Endothelial cell of umbilical vein (primary cell): Measurements from ENCODE around the gene LDLRAD4. TPM values are rescaled to one million over a fixed set of nuclear protein-coding genes. Genes with fewer than 3 reads are reported as not detected.

Source experiments
- BruUV-seq: library from RNA; stranded (reverse); fragments of 400-500 nt; replicated peaks from 2 replicates; lab custom pipeline; 2021; lab: Mats Ljungman, UMichigan
- CTCF ChIA-PET: fragments of 300-600, 350-600 bp; sonication (Branson Sonifier 250); formaldehyde crosslinking; loops from one replicate; lab custom pipeline; 2021; ENCODE audit warnings: antibody characterized with exemption, inconsistent platforms; lab: Charles Lee
- POLR2A ChIA-PET: fragments of 300-600, 350-600 bp; sonication (Branson Sonifier 250); formaldehyde crosslinking; loops from one replicate; lab custom pipeline; 2021; ENCODE audit warnings: antibody characterized with exemption, inconsistent platforms; lab: Charles Lee
- DNase-seq: peaks from one replicate; pipeline ENCODE4 v3.0.0-alpha.2; 2011; ENCODE audit warnings: low read depth, low spot score
- FAIRE-seq: peaks from 2 replicates; lab custom pipeline; 2011; peaks lifted over from hg19 to GRCh38; lab: Jason Lieb, UNC
- H2AFZ ChIP-seq: 2 replicates; pipeline ENCODE4 v1.6.0; 2012; ENCODE audit warnings: low read depth, low read length, control low read depth, inconsistent platforms
- H3K27ac ChIP-seq: 2 replicates; pipeline ENCODE4 v1.5.1; 2011; ENCODE audit warnings: low read depth, mild to moderate bottlenecking, control low read depth, low read length, moderate library complexity; ENCODE audit not compliant: insufficient read depth
- H3K27me3 ChIP-seq, 2 experiments: 2 replicates each; pipeline versions ENCODE4 v1.6.0 to v1.6.1; 2011; ENCODE audit warnings: low read length in 2 of 2, mixed read lengths in 1 of 2; ENCODE audit not compliant: control insufficient read depth in 2 of 2, insufficient read depth in 2 of 2
- H3K36me3 ChIP-seq, 2 experiments: 2 replicates in 1 of 2; 3 replicates in 1 of 2; pipeline ENCODE4 v1.5.1; 2011; ENCODE audit warnings: low read length in 2 of 2, mild to moderate bottlenecking in 1 of 2, moderate library complexity in 1 of 2; ENCODE audit not compliant: control insufficient read depth in 2 of 2, insufficient read depth in 2 of 2; ENCODE audit errors: extremely low read depth in 1 of 2
- H3K4me1 ChIP-seq: 3 replicates; pipeline ENCODE4 v1.5.1; 2011; ENCODE audit warnings: mild to moderate bottlenecking, low read length; ENCODE audit not compliant: control insufficient read depth, insufficient read depth; ENCODE audit errors: extremely low read depth
- H3K4me2 ChIP-seq: 2 replicates; pipeline ENCODE4 v1.6.1; 2011; ENCODE audit warnings: low read length, control low read depth, mixed read lengths; ENCODE audit not compliant: insufficient read depth
- H3K4me3 ChIP-seq, 3 experiments: fragments of 200-600 bp in 1 of 3; sonication (generic), shearing (Covaris generic) in 1 of 3; replicated peaks in 1 of 3; 2 replicates each; pipeline ENCODE4 v1.5.1; 2011 to 2016; ENCODE audit warnings: control low read depth in 3 of 3, low read length in 3 of 3, mild to moderate bottlenecking in 2 of 3, inconsistent platforms in 1 of 3, low read depth in 1 of 3, moderate library complexity in 1 of 3; ENCODE audit not compliant: insufficient read depth in 1 of 3
- H3K79me2 ChIP-seq: 2 replicates; pipeline ENCODE4 v1.6.0; 2012; ENCODE audit warnings: low read length, inconsistent platforms; ENCODE audit not compliant: control insufficient read depth, insufficient read depth
- H3K9ac ChIP-seq: replicated peaks from 2 replicates; pipeline ENCODE3; 2011; ENCODE audit warnings: low read length, control low read depth; ENCODE audit not compliant: insufficient read depth; ENCODE audit errors: extremely low read depth
- H3K9me1 ChIP-seq: replicated peaks from 3 replicates; pipeline ENCODE4 v1.6.0; 2011; ENCODE audit warnings: mild to moderate bottlenecking, low read length; ENCODE audit not compliant: control insufficient read depth, insufficient read depth; ENCODE audit errors: extremely low read depth
- H3K9me3 ChIP-seq: replicated peaks from 2 replicates; pipeline ENCODE4 v1.5.1; 2012; ENCODE audit warnings: low read length, inconsistent platforms; ENCODE audit not compliant: control insufficient read depth, insufficient read depth
- H4K20me1 ChIP-seq: replicated peaks from 2 replicates; pipeline ENCODE3; 2011; ENCODE audit warnings: mild to moderate bottlenecking, low read length; ENCODE audit not compliant: control insufficient read depth, insufficient read depth; ENCODE audit errors: extremely low read depth
- FOS ChIP-seq: IDR thresholded peaks from 2 replicates; pipeline ENCODE4 v1.6.1; 2011; ENCODE audit warnings: mild to moderate bottlenecking, low read length, moderate library complexity, borderline replicate concordance; ENCODE audit not compliant: insufficient read depth
- JUN ChIP-seq: IDR thresholded peaks from 2 replicates; pipeline ENCODE4 v1.6.1; 2011; ENCODE audit warnings: borderline replicate concordance, low read depth; ENCODE audit not compliant: insufficient read length, insufficient read depth
- MAX ChIP-seq: IDR thresholded peaks from 2 replicates; pipeline ENCODE4 v1.6.1; 2011; ENCODE audit not compliant: insufficient read depth, insufficient read length
- POLR2A ChIP-seq: IDR thresholded peaks from 2 replicates; pipeline ENCODE4 v1.6.1; 2012; ENCODE audit warnings: low read depth, mild to moderate bottlenecking, control low read depth, low read length
- POLR2AphosphoS5 ChIP-seq: IDR thresholded peaks from 2 replicates; pipeline ENCODE4 v1.6.1; 2012; ENCODE audit warnings: low read depth, mild to moderate bottlenecking, control low read depth, low read length, moderate library complexity; ENCODE audit not compliant: insufficient read depth
- dilution Hi-C: fragments of 300-500 bp; cut with MboI; formaldehyde crosslinking; loops from one replicate; pipeline ENCODE4 v1.15.0; 2019; ENCODE audit warnings: low sequenced_read_pairs; ENCODE audit not compliant: extremely low pct_ligation_motif_present
- intact Hi-C: fragments of 100-400 bp; cut with micrococcal nuclease; formaldehyde crosslinking; loops from one replicate; pipeline ENCODE4 v1.10.0; 2022
- polyA plus RNA-seq, 4 experiments: library from polyadenylated mRNA; depleted of rRNA in 3 of 4; stranded (reverse) in 3 of 4; unstranded in 1 of 4; fragments of >200 nt; gene quantifications; 2 replicates each; pipeline versions ENCODE4 v1.2.1 to v1.2.3, GENCODE V29; 2011 to 2012; ENCODE audit warnings: missing spikeins in 1 of 4
- total RNA-seq: library from RNA; stranded (reverse); gene quantifications from 2 replicates; pipeline ENCODE4 v1.2.3, GENCODE V29; 2021

The LDLRAD4 gene
- total and polyA plus RNA-seq, 2 donors (not counting 3 experiments of a cell fraction or from before 2014, with no cell fraction given): 5.2 to 6.5 TPM

DNA sequence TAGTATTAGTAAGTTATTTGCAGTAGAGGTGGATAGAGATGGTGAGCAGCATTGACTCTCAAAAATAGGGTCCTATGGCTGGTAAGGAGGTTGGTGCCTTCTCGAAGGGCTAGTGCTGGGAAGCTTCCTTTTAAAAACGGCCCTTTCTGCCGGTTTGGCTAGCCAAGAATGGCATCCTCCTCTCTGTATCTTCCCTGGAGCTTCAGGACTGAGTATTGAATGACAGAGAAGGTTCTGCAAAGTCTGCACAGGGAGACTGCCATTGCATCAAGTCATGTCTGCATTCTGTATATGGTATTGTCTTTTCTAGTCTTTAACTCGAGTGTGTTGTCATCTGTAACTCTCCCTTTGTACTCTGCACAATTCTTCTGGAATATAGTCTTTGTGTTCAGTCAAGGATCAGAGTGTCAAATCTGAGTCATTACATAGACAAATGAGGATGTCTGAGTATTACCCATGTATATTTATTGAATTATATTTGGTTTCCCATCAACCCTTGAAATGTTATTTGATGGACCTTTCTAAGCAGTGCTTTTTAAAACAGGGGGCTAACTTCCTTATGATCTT, 1.1 kb downstream of the LDLRAD4 start:
- POLR2A ChIA-PET: no interaction called here
- TF ChIP-seq POLR2A (no peak), FOS (peak; percentile 42)
- dilution Hi-C loops (no loop called here), intact Hi-C loops (loop anchor here (5.0 kb wide), 1 partner anchor 583 kb away; no protein-coding TSS in a partner anchor)
- DNase-seq: peak; percentile 9
- no peak overlapping the region for H3K4me3 ChIP-seq
- peak; percentile 59 for FAIRE-seq
- no peaks in the 10 kb centered on the region for H3K9me3 ChIP-seq
- peaks cover 6% of the 10 kb centered on the region for H3K4me1 ChIP-seq
- H3K9ac ChIP-seq: no peak overlapping the region
- BruUV-seq: no TSS peak
- no peak overlapping the region for H3K4me2 ChIP-seq
- no peak overlapping the region for H3K27ac ChIP-seq
- CTCF ChIA-PET: interaction anchor here (6.8 kb wide), 1 partner anchor 310 kb away, joined by 195 read pairs; no protein-coding TSS in a partner anchor
- H3K27me3 ChIP-seq: peaks cover 53 to 74% of the 10 kb centered on the region in 2 experiments
- no peaks in the 10 kb centered on the region for H3K79me2 ChIP-seq
- no peaks in the 10 kb centered on the region for H3K36me3 ChIP-seq
- H4K20me1 ChIP-seq: no peaks in the 10 kb centered on the region
- H3K9me1 ChIP-seq: no peaks in the 10 kb centered on the region
- H2AFZ ChIP-seq: no peak overlapping the region

DNA sequence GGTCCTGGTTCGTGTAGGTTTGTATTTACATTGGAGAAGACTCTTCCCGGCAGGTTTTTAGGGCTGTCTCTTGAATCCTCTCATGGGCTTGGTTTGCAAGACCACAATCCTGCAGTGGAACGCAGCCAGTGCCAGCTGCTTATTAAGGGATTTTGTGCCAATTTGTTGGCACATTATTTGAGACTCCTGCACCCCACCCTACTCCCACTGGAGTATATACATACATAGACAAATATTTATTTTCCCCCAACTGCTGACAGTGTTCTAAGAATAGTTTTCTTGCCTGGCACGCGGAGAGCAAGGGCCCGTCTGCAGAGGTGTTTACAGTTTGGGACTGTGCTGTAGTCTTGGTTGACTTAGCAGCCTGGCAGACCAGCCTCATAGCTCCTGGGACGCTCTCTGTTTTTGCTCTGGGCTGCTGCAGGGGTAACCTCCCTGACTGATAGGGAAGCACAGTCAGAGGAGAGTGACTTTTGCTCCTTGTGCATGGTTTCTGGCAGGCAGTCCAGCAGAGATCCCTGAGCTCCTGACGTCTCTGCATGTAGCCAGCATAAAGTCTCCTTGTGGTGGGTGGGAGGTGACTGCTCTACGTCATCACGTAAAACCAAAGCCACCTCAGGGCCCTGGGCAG, 1.9 kb downstream of the LDLRAD4 start:
- DNase-seq (no peak), FAIRE-seq (no peak)
- intact Hi-C loops (no loop called here), dilution Hi-C loops (no loop called here)
- POLR2A ChIA-PET: no interaction called here
- H3K9me3 ChIP-seq: no peaks in the 10 kb centered on the region
- no peak overlapping the region for H2AFZ ChIP-seq
- BruUV-seq: no TSS peak
- H3K79me2 ChIP-seq: no peaks in the 10 kb centered on the region
- no peak for TF ChIP-seq POLR2A
- TF ChIP-seq JUN: no peak
- TF ChIP-seq POLR2AphosphoS5: no peak
- TF ChIP-seq MAX: no peak
- no peaks in the 10 kb centered on the region for H4K20me1 ChIP-seq
- H3K27me3 ChIP-seq: peaks cover 53 to 71% of the 10 kb centered on the region in 2 experiments
- H3K4me2 ChIP-seq: no peak overlapping the region
- CTCF ChIA-PET: interaction anchor here (1.1 to 6.8 kb wide), 2 partner anchors 19 to 309 kb away, joined by 4 to 195 read pairs; no protein-coding TSS in a partner anchor
- no peaks in the 10 kb centered on the region for H3K9me1 ChIP-seq
- H3K36me3 ChIP-seq: no peaks in the 10 kb centered on the region
- no peak overlapping the region for H3K9ac ChIP-seq
- no peak overlapping the region for H3K27ac ChIP-seq
- no peak overlapping the region for H3K4me3 ChIP-seq
- peaks cover 6% of the 10 kb centered on the region for H3K4me1 ChIP-seq
